Dermis blood vessel endothelial cell (primary cell): ENCODE data around the gene IARS1. TPM values are rescaled to one million over a fixed set of nuclear protein-coding genes. Genes with fewer than 3 reads are reported as not detected.

Experiments
- total RNA-seq: library from RNA; depleted of rRNA; stranded (reverse); fragments of >200 nt; gene quantifications from 2 replicates; pipeline ENCODE4 v1.2.3, GENCODE V29; 2014

IARS1 gene
- total RNA-seq, 1 donor from 2014 or later = 124 TPM

Other genes starting within 250 kb of the IARS1 start
- 121 and 127 TPM in 2 replicates for gene SPTLC1, start 178.3 kb downstream of the IARS1 start, total RNA-seq
- gene NOL8, start 31.7 kb upstream of the IARS1 start, total RNA-seq = 28.2 and 29.1 TPM in 2 replicates
- gene CENPP, start 32.3 kb upstream of the IARS1 start, total RNA-seq = 2.9 and 3.3 TPM in 2 replicates
- not detected in 2 replicates for gene OGN, start 110.9 kb upstream of the IARS1 start, total RNA-seq
- gene OMD, start 130.8 kb upstream of the IARS1 start, total RNA-seq = under 0.01 and 0.23 TPM in 2 replicates
- not detected in 2 replicates for gene ASPN, start 188.8 kb upstream of the IARS1 start, total RNA-seq
- not detected in 2 replicates for gene ECM2, start 242.3 kb upstream of the IARS1 start, total RNA-seq